HEK293 (cell line): ENCODE results near the gene NRG2.

Source experiments
- CTCF ChIA-PET: fragments of 350-600 bp; formaldehyde crosslinking; extraction: SDS; loops from one replicate; lab custom pipeline; 2021; ENCODE audit warnings: antibody characterized with exemption; lab: Yijun Ruan, JAX
- POLR2A ChIA-PET: fragments of 300-600 bp; formaldehyde crosslinking; extraction: SDS; loops from one replicate; lab custom pipeline; 2020; ENCODE audit warnings: antibody characterized with exemption, inconsistent platforms; lab: Yijun Ruan, JAX
- H3K27ac ChIP-seq: fragments of 200-500 bp; sonication (Bioruptor generic); 2 replicates; pipeline ENCODE4 v1.5.1; 2014; ENCODE audit warnings: low read depth, low read length, control low read depth, inconsistent platforms; ENCODE audit errors: extremely low read depth
- H3K36me3 ChIP-seq, 2 experiments: fragments of 200-500 bp in 1 of 2; sonication (Bioruptor generic) in 1 of 2; 1 replicate in 1 of 2; 2 replicates in 1 of 2; pipeline ENCODE4 v1.5.1; 2014 to 2017; ENCODE audit warnings: inconsistent platforms in 2 of 2, low read length in 2 of 2; ENCODE audit not compliant: control insufficient read depth in 2 of 2, insufficient read depth in 1 of 2
- H3K4me1 ChIP-seq: fragments of 200-500 bp; sonication (Bioruptor generic); 2 replicates; pipeline ENCODE4 v1.5.1; 2014; ENCODE audit warnings: mild to moderate bottlenecking, low read length, inconsistent platforms; ENCODE audit not compliant: control insufficient read depth, insufficient read depth
- H3K4me3 ChIP-seq: 2 replicates; pipeline ENCODE4 v1.5.1; 2011; ENCODE audit warnings: low read depth, mild to moderate bottlenecking, control low read depth, low read length, moderate library complexity
- H3K9me3 ChIP-seq: fragments of 200-500 bp; sonication (Bioruptor generic); 2 replicates; pipeline ENCODE4 v1.5.1; 2014; ENCODE audit warnings: low read depth, low read length, inconsistent platforms; ENCODE audit not compliant: control insufficient read depth, insufficient read depth
- AEBP2 ChIP-seq: fragments of 450-650 bp; formaldehyde crosslinking; IDR thresholded peaks from 2 replicates; pipeline ENCODE4 v1.5.1; 2016; ENCODE audit warnings: missing biosample characterization, missing genetic modification characterization, borderline replicate concordance
- BCL11A ChIP-seq: fragments of 450-650 bp; formaldehyde crosslinking; IDR thresholded peaks from 2 replicates; pipeline ENCODE4 v1.5.1; 2016; ENCODE audit warnings: low read depth, missing biosample characterization, missing genetic modification characterization
- KLF1 ChIP-seq: fragments of 450-650 bp; formaldehyde crosslinking; IDR thresholded peaks from 2 replicates; pipeline ENCODE4 v1.5.1; 2016; ENCODE audit warnings: missing biosample characterization, missing genetic modification characterization
- KLF10 ChIP-seq: fragments of 450-650 bp; IDR thresholded peaks from 2 replicates; pipeline ENCODE4 v1.5.1; 2018; ENCODE audit warnings: missing biosample characterization, mild to moderate bottlenecking, missing genetic modification characterization
- SP3 ChIP-seq: fragments of 450-650 bp; formaldehyde crosslinking; IDR thresholded peaks from 2 replicates; pipeline ENCODE4 v1.5.1; 2016; ENCODE audit warnings: missing biosample characterization, missing genetic modification characterization
- ZNF138 ChIP-seq: fragments of 450-650 bp; formaldehyde crosslinking; IDR thresholded peaks from 2 replicates; pipeline ENCODE4 v1.5.1; 2016; ENCODE audit warnings: missing biosample characterization, missing genetic modification characterization, borderline replicate concordance
- ZNF174 ChIP-seq: fragments of 450-650 bp; formaldehyde crosslinking; IDR thresholded peaks from 2 replicates; pipeline ENCODE4 v1.5.0; 2017; ENCODE audit warnings: missing biosample characterization, mild to moderate bottlenecking, missing genetic modification characterization
- ZNF214 ChIP-seq: fragments of 450-650 bp; formaldehyde crosslinking; IDR thresholded peaks from 2 replicates; pipeline ENCODE4 v1.5.1; 2017; ENCODE audit warnings: missing biosample characterization, mild to moderate bottlenecking, missing genetic modification characterization, borderline replicate concordance
- ZNF274 ChIP-seq, 2 experiments: fragments of 200-500 bp in 1 of 2; fragments of 450-650 bp in 1 of 2; sonication (Bioruptor generic) in 1 of 2; formaldehyde crosslinking in 1 of 2; IDR thresholded peaks; 2 replicates each; pipeline versions ENCODE4 v1.5.1 to v1.6.1; 2014 to 2016; ENCODE audit warnings: borderline replicate concordance in 1 of 2, inconsistent platforms in 1 of 2, low read length in 1 of 2, missing biosample characterization in 1 of 2, missing genetic modification characterization in 1 of 2
- ZNF280C ChIP-seq: fragments of 450-650 bp; formaldehyde crosslinking; IDR thresholded peaks from 2 replicates; pipeline ENCODE4 v1.5.1; 2016; ENCODE audit warnings: missing biosample characterization, missing genetic modification characterization
- ZNF292 ChIP-seq: fragments of 450-650 bp; formaldehyde crosslinking; IDR thresholded peaks from 2 replicates; pipeline ENCODE4 v1.5.1; 2016; ENCODE audit warnings: low read depth, missing biosample characterization, missing genetic modification characterization, borderline replicate concordance
- ZNF311 ChIP-seq: fragments of 450-650 bp; formaldehyde crosslinking; IDR thresholded peaks from 2 replicates; pipeline ENCODE4 v1.5.1; 2017; ENCODE audit warnings: missing biosample characterization, missing genetic modification characterization, borderline replicate concordance
- ZNF335 ChIP-seq: fragments of 450-650 bp; formaldehyde crosslinking; conservative IDR thresholded peaks from 2 replicates; pipeline ENCODE4 v1.5.1; 2016; ENCODE audit warnings: missing biosample characterization, missing genetic modification characterization
- ZNF433 ChIP-seq: fragments of 450-650 bp; formaldehyde crosslinking; IDR thresholded peaks from 2 replicates; pipeline ENCODE4 v1.5.1; 2016; ENCODE audit warnings: missing biosample characterization, missing genetic modification characterization, low read depth
- ZNF555 ChIP-seq: fragments of 450-650 bp; formaldehyde crosslinking; conservative IDR thresholded peaks from 2 replicates; pipeline ENCODE4 v1.5.1; 2017; ENCODE audit warnings: missing biosample characterization, mild to moderate bottlenecking, missing genetic modification characterization, inconsistent platforms
- ZNF621 ChIP-seq: fragments of 450-650 bp; formaldehyde crosslinking; IDR thresholded peaks from 2 replicates; pipeline ENCODE4 v1.5.1; 2017; ENCODE audit warnings: missing biosample characterization, missing genetic modification characterization
- ZNF624 ChIP-seq: fragments of 450-650 bp; formaldehyde crosslinking; IDR thresholded peaks from 2 replicates; pipeline ENCODE4 v1.5.1; 2017; ENCODE audit warnings: missing biosample characterization, missing genetic modification characterization
- ZNF670 ChIP-seq: fragments of 450-650 bp; formaldehyde crosslinking; IDR thresholded peaks from 2 replicates; pipeline ENCODE4 v1.5.1; 2016; ENCODE audit warnings: missing biosample characterization, missing genetic modification characterization, low read depth
- ZSCAN4 ChIP-seq: fragments of 450-650 bp; formaldehyde crosslinking; IDR thresholded peaks from 2 replicates; pipeline ENCODE4 v1.5.1; 2017; ENCODE audit warnings: missing biosample characterization, missing genetic modification characterization

Gene NRG2

GRCh38 chr5:139842321-139842720, 200.8 kb downstream of the NRG2 start:
- POLR2A ChIA-PET = no interaction called here
- H3K27ac ChIP-seq = no peak overlapping the region
- H3K9me3 ChIP-seq = no peaks in the 10 kb centered on the region
- no peak overlapping the region for H3K4me3 ChIP-seq
- TF ChIP-seq ZNF670 (no peak), KLF1 (tag by site-specific recombination) (no peak)
- no peaks in the 10 kb centered on the region for H3K4me1 ChIP-seq
- CTCF ChIA-PET = interaction anchor here (1.2 to 4.7 kb wide), 3 partner anchors 13 to 126 kb away, joined by 3 to 71 read pairs (median 36); no protein-coding TSS in a partner anchor
- no peaks in the 10 kb centered on the region for H3K36me3 ChIP-seq

- ChIA-PET POLR2A (no interaction called here), CTCF (interaction anchor here (0.6 to 4.7 kb wide), 2 partner anchors 50 to 54 kb away, joined by 4 to 71 read pairs; no protein-coding TSS in a partner anchor)
- TF ChIP-seq ZNF274 (IDR thresholded peaks at IDR 0.05; ENCODE audit: low read length) (no peak), ZNF274 (tag by site-specific recombination; IDR thresholded peaks at IDR 0.05; ENCODE audit: borderline replicate concordance) (no peak), ZNF292 (no peak)
- no peak overlapping the region for H3K27ac ChIP-seq
- no peak overlapping the region for H3K4me3 ChIP-seq
- no peaks in the 10 kb centered on the region for H3K4me1 ChIP-seq
- no peaks in the 10 kb centered on the region for H3K9me3 ChIP-seq
- no peaks in the 10 kb centered on the region for H3K36me3 ChIP-seq
These were observed 201.6 kb downstream of the NRG2 start for GRCh38 chr5:139841549-139841948.

GRCh38 chr5:139839918-139840317, 203.2 kb downstream of the NRG2 start:
- H3K4me3 ChIP-seq = no peak overlapping the region
- POLR2A ChIA-PET = no interaction called here
- H3K27ac ChIP-seq = no peak overlapping the region
- TF ChIP-seq BCL11A (tag by site-specific recombination) (no peak), ZNF335 (tag by site-specific recombination) (no peak), ZNF621 (tag by site-specific recombination) (no peak), SP3 (tag by site-specific recombination) (no peak), ZNF174 (tag by site-specific recombination) (no peak), ZNF624 (tag by site-specific recombination) (no peak), ZSCAN4 (no peak), ZNF280C (tag by site-specific recombination) (no peak), ZNF214 (no peak), ZNF138 (no peak), ZNF311 (tag by site-specific recombination) (no peak), KLF10 (tag by site-specific recombination) (no peak), AEBP2 (no peak), ZNF555 (tag by site-specific recombination) (no peak), ZNF433 (tag by site-specific recombination) (no peak)
- TF ChIP-seq, all 188 proteins: peak for 0
- Histone ChIP-seq H3K36me3 (no peaks in the 10 kb centered on the region), H3K9me3 (no peaks in the 10 kb centered on the region), H3K4me1 (no peaks in the 10 kb centered on the region)
- CTCF ChIA-PET = interaction anchor here (0.7 kb wide), 1 partner anchor 321 kb away, joined by 3 read pairs; no protein-coding TSS in a partner anchor
